EL (cell line): ENCODE results near the gene TOMM5.
"Not testable (repeated sequence)": the region's sequence is repeated elsewhere in the genome, so short reads cannot be mapped to it uniquely, and the experiment has no call there.

Experiments
- DNase-seq: peaks from one replicate; pipeline ENCODE4 v3.0.0-alpha.2; 2016

The TOMM5 gene

DNA sequence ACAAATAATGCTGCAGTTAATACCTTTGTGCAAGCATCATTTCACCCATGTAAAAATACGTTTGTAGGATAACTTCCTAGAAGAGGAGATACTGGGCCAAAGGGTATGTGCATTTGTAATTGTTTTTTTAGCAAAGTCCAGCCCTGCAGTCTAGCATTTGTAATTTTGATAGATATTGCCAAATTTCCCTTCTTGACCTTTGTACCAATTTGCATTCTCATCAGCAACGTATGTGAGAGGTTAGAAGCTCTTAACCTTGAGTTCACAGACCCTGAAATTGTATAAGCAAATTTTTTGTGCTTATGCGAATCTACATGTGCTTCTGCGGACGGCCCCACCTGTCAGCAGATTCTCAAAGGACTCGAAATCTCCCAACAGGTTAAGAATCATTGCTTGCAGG lies 18.6 kb upstream of the TOMM5 start:
- no peak for DNase-seq

- DNase-seq = no peak
Measured at GRCh38 chr9:37609735-37610397, 17.5 kb upstream of the TOMM5 start.

GRCh38 chr9:37608250-37608649 lies 15.9 kb upstream of the TOMM5 start:
- no peak for DNase-seq

GRCh38 chr9:37604296-37604695 lies 11.9 kb upstream of the TOMM5 start:
- DNase-seq = no peak

DNA sequence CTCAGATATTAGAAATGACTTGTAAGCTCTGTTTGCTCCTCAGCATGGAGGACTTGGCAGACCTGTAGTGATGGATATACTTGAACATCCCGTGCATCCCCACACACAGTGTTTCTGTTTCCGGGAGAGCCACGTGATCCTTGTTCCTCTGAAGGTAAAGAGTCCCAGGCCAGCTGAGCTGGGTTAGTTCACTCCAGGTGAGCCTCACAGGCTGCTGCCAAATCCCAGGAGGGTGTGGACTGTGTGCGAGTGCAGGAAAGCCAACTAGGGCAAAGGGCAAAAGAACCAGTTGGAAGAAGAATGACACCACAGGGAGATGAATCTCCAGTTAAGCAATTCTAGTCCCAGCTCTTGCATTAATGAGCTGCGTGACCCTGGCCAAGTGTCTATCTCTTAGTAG lies 10.4 kb upstream of the TOMM5 start:
- no peak for DNase-seq

- DNase-seq = not testable (repeated sequence)
Measured at GRCh38 chr9:37602061-37602460, 9.7 kb upstream of the TOMM5 start.

DNA sequence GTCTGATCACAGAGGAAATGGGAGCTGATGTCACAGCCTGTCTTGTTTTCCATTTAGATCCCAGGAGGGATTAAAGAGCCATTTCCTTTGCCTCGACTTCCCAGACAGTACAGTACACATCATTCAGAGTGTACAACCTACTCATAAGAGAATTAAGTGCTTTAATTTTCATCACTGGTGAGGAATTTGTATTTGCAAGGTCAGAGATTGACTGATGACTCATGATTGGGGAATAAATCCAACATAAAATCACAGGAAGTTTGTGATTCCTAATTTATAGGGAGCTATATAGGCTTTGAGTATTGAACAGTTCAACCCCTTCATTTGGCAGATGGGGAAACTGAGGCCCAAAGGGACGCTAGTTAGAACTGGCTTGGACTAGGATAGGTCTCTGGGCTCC lies 4.1 kb upstream of the TOMM5 start:
- peak; percentile 42 for DNase-seq

DNA sequence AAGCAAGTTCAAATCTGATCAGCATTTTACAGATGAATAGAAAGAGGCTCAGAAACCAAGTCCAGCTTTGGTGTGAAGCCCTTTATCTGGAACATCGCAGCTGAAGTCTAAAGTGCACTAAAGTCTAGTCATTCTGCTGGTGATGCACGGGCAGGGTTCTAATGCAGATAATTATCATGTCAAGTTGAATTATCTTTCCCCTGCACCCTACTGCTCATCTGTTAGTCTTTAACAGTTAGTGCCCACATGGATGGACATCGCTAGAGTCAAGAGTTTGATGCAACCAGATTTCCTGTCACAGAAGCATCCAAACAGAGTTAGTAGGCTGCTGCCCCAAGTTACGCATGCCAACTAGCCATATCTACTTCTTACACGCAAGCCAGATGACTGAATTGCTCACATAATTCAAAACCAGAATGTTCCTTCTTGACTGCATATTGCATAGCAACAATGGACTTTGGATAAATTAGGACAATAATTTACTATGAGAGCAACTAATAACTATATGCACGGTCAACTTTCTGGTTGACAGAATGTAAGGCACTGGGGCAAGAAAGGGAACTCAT lies 1.6 kb upstream of the TOMM5 start:
- DNase-seq = no peak

- DNase-seq = no peak
Measured at GRCh38 chr9:37587521-37587920, 4.9 kb downstream of the TOMM5 start.

DNA sequence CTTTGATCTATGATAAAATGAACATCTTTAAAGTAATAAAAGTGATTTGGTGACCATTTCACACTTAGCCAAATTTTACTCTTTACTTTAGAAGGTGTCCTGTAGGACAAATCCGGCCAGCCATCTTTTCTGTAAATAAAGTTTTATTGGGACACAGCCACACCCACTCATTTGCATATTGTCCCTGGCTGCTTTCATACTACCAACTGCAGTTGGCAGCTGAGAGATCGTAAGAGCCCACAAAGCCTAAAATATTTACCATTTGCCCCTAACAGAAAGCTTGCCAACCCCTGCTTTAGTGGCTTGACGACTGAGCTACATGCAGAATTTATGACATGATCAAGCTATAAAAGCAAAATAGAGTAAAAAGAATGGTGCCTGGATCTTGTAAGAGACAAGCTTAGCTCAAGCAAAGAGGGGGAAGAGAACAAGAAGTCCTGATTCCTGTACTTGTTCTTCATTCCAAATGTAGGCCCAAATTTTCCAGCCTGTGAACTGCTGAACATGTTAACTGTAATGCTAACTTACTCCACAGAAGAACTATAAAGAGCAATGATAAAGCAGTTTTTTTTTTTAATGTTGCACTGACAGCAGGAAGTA lies 8.8 kb downstream of the TOMM5 start:
- DNase-seq = no peak

DNA sequence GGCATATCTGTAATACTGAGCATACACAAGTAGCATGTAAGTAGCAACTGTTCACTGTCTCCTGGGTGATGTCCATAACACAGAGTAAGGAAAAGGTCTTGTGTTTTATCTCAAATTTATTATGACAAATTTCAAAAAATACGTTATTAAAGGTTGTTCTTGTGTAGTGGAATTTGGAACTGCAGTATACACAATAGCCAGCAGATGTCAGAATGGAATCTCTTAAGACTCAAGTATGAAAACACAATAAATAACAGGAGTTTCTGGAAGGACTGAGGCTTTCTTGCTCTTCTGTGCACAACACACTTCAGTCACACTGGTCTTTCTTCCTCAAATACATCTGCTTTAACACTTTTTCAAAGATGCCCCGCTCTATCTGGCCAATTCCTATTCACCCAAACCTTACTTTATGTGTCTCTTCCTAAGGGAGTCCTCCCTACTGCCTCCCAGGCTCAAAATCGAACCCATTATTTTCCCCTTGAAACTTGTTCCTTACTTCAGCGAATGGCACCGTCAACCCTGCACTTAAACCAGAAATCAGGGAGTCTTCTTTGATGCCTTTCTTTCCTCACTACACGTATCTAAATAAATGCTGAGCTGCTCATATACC lies 9.7 kb downstream of the TOMM5 start:
- peak; percentile 53 for DNase-seq

DNA sequence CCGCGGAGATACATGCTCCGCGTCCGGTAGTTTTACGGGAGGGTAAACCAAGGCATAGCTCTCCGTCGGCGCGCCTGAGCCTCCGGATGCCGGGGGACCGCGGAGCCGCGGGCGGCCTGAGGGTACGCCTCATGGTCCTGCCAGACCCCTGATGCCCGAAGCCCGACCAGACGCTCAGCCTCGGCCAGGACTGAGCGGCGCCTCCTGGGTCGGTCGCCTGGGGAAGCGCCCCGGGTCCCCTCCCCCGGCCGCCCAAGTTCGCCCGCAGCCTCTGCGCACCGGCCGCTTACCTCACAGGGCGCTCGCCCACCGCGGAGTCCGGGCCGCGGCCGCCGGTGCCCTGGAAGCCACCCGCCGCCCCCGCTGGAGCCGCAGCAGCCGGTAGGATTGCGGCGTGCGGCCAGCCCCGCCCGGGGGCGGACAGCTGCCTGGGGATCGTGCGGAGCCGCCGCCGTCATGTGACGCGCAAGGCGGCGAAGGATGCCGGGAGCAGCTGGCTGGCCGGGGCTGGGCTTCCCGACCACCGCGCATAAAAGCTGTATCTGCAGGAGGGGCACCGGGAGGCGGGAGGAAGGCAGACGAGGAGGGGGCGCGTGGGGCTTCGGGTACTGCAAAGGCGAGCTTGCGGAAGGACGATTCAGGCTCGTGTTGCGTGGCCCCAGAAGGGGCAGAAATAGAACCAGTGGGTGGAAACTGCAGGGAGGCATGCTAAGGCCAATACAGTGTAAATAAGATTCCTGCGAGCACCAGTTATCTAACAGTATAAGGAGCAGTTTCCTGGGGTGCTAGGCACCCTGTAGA lies 16.3 kb downstream of the TOMM5 start, which contains the start of gene FBXO10:
FBXO10 (minus strand) TSS at position 460 of the 801 bp plus-strand sequence. CDS start 34,612 bp downstream, outside the sequence.
- DNase-seq = peak; percentile 73

DNA sequence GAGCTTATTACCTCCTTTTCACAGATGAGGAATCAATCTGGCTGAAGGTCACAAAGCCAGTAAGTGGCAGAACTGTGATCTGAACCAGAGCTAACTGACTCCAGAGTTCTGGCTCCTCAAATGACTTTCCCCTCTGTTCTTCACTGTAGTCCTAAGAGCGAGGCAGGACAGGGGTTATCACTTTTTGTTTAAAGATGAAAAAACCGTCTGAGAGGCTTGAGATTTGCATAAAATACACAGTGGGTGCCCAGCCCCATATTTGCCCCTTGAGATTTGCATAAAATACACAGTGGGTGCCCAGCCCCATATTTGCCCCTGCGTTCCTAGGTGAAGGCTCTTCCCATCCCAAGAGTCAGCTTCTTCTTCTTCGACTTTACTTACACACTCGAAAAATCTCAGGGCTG lies 16.9 kb downstream of the TOMM5 start:
- DNase-seq = no peak

- peak; percentile 11 for DNase-seq
Measured at GRCh38 chr9:37575001-37575400, 17.4 kb downstream of the TOMM5 start.

- DNase-seq = peak; percentile 21
Measured at GRCh38 chr9:37574241-37574721, 18.1 kb downstream of the TOMM5 start.

DNA sequence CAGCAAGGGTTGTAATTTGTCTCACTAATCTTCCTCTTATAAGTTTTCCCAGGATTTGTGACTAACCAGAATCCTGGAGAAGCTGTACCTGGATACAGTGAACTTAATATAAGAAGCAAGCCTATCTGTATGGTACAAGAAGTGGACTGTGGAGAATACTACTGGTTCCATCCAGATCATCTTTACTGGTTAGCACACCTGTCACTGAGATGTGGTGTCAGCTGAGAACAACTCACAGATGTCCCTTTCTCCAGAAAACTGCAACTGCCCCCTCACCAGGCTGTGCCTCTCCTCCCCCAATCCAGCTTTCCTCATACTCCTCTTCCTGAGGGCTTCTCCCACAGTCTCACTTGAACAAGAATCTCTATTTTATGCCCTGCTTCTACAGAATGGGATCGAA lies 21.1 kb downstream of the TOMM5 start:
- no peak for DNase-seq

GRCh38 chr9:37566716-37567115 lies 25.7 kb downstream of the TOMM5 start:
- no peak for DNase-seq

DNA sequence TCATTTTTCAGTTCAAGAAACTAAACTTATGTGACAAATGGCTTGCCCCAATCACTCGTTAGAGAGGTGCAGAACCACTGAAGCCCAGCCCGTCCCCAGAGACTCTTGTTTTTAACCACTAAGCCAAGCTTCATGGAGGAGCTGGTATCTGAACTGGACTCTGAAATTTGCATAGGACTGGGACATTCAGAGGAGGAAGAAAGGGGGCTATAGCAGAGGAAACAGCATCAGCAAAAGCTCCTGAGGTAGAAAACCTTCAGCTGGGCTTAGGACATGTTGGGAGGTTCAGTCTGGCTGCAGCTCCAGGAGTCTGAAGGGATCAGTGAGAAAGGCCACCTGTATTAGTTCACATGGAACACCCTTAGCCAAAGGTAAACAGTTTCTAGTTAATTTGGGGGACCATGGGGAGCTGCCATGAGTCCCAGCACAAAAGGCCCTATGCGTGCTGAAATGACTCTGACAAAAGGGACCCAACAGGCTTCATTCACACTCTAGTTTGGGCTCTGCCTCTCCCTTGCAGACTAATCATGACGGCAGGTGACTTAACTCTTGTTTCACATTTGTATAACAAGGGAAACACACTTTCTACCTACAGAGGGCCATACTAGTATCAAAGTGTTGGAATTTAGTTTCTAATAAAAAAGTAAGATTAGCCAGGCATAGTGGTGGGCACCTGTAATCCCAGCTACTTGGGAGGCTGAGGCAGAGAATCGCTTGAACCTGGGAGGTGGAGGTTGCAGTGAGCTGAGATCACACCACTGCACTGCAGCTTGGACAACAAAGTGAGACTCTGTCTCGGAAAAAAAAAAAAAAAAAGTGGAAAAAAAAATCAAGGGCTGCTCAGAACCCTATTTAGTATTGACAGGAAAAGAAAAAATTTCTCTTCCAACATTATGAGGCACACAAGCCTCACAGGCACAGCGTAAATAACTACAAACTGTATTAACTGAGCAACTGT lies 26.5 kb downstream of the TOMM5 start:
- DNase-seq = no peak

GRCh38 chr9:37564916-37565315 lies 27.5 kb downstream of the TOMM5 start:
- no peak for DNase-seq

DNA sequence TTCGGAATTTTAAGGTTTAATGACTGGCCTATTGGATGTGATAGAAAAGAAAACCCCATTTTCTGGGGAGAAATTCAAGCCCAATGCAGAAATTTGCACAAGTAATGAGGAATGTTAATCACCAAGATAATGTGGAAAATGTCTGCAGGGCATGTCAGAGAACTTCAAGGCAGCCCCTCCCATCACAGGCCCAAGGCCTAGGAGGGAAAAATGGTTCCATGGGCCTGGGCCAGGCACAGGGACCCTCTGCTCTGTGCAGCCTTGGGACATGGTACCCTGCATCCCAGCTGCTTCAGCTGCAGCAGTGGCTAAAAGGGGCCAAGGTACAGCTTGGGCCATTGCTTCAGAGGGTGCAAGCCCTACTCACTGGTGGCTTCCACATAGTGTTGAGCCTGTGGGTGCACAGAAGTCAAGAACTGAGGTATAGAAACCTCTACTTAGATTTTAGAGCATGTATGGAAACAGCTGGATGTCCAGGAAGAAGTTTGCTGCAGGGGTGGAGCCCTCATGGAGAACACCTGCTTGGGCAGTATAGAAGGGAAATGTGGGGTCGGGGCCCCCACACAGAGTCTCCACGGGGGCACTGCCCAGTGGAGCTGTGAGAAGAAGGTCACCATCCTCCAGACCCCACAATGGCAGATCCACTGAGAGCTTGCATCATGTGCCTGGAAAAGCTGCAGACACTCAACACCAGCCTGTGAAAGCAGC lies 28.4 kb downstream of the TOMM5 start:
- DNase-seq = no peak

GRCh38 chr9:37562826-37563225 lies 29.6 kb downstream of the TOMM5 start:
- DNase-seq = no peak
